Kidney tubule cell (primary cell): Measurements from ENCODE around the gene C1R.

ENCODE experiments used
- DNase-seq: peaks from one replicate; pipeline ENCODE4 v3.0.0-alpha.2; 2018; ENCODE audit warnings: low spot score

C1R gene

DNA sequence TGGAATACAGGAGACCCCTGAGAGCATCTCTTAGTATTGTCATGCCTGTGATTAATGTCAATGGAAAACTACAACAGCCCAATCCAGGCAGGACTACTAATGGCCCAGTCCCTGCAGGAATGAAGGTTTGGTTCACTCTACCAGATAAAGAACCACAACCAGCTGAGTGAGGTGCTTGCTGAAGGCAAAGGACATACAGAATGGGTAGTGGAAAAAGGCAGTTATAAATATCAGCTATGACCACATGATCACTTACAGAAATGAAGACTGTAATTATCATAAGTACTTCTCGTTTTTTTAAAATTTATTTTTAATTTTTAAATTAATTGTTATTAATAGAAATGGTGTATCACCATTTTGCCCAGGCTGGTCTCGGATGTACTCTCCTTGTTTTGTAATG, 56.8 kb downstream of the C1R start:
- no peak for DNase-seq

DNA sequence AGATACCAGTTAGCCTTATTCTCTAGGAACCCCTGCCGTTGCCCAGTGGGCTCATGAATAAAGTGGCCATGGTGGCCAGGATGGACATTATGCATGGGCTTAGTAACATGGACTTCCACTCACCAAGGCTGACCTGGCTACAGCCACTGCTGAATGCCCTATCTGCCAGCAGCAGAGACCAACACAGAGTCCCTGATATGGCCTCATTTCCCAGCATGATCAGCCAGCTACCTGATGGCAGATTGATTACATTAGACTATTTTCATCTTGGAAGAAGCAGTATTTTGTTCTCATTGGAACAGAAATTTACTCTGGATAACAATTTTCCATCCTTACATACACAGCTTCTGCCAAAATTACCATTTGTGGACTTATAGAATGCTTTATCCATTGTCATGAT, 57.8 kb downstream of the C1R start:
- no peak for DNase-seq

DNA sequence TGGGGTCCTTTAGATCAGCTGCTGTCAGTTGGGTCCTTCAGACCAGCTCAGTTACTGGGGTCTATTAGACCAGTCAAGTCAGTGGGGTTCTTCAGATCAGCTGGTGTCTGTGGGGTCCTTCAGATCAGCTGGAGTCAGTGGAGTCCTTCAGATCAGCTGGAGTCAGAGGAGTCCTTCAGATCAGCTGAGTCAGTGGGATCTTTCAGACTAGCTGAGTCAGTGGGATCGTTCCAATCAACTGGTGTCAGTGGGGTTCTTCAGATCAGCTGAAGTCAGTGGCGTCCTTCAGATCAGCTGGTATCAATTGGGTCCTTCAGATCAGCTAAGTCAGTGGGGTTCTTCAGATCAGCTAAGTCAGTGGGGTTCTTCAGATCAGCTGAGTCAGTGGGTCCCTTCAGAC, 59.3 kb downstream of the C1R start:
- no peak for DNase-seq

DNA sequence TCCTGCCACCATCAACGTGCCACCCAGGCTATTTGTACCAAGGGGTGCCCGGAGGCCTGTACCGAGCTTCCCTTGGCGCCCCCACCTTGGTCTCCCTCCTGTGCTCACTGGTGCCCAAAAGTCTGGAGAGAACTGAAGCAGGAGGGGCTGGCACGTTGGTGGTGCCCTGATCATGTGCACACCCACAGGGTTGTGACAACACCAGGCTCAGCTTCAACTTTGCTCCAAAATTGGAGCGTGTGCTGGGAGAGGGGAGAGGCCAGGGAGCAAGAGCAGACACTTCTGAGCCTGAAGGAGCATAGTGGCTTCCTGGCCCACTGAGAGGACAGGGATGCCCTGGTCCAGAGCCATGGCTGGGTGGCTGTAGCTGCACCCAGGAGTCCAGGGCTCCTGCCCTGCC, 60.9 kb downstream of the C1R start:
- DNase-seq: no peak
